Lower lobe of right lung (tissue), 2 donors: ENCODE results near the gene CCDC70. TPM values are rescaled to one million over a fixed set of nuclear protein-coding genes. Genes with fewer than 3 reads are reported as not detected.
A peak's percentile ranks its signal among the peaks of the same experiment; 100 is the strongest.

Source experiments
- ATAC-seq, 2 donors: fragments of 200-7000 bp; cut with Tn5 transposase; one replicate each; pipeline ENCODE4 v1.9.1; 2020 to 2022; ENCODE audit warnings: mild to moderate bottlenecking in 2 of 2, moderate library complexity in 2 of 2
- DNase-seq: peaks from one replicate; pipeline ENCODE4 v3.0.0-alpha.2; 2020
- H3K27ac ChIP-seq: fragments of 200-600 bp; one replicate; pipeline ENCODE4 v1.8.0; 2022
- H3K27me3 ChIP-seq: fragments of 200-600 bp; one replicate; pipeline ENCODE4 v1.8.0; 2022; ENCODE audit warnings: low read depth
- H3K36me3 ChIP-seq: fragments of 200-600 bp; one replicate; pipeline ENCODE4 v1.8.0; 2022; ENCODE audit warnings: mild to moderate bottlenecking
- H3K4me1 ChIP-seq: fragments of 200-600 bp; one replicate; pipeline ENCODE4 v1.8.0; 2022
- H3K4me3 ChIP-seq: fragments of 200-600 bp; one replicate; pipeline ENCODE4 v1.8.0; 2022; ENCODE audit warnings: mild to moderate bottlenecking
- H3K9me3 ChIP-seq: fragments of 200-600 bp; one replicate; pipeline ENCODE4 v1.8.0; 2022
- intact Hi-C: fragments of 100-400 bp; cut with DNase I; formaldehyde crosslinking; loops from one replicate; pipeline ENCODE4 v1.11.0; 2022
- total RNA-seq: library from RNA; stranded (reverse); fragmentation: NEBNext Ultra II Directional; extraction: Animal tissue kit (Norgen Biotek cat#: 25700); gene quantifications from one replicate; pipeline ENCODE4 v1.2.1, GENCODE V29; 2021
- TF ChIP-seq, protein P1 (sequence below): fragments of 200-600 bp; IDR thresholded peaks from one replicate; pipeline ENCODE4 v1.8.0; 2022; ENCODE audit warnings: antibody characterized with exemption, mild to moderate bottlenecking
- donor health status: DM: no; HTN: yes; CAD: no; lungs with severe emphysema.

CCDC70 gene
- total RNA-seq, 1 donor from 2014 or later = not detected

DNA sequence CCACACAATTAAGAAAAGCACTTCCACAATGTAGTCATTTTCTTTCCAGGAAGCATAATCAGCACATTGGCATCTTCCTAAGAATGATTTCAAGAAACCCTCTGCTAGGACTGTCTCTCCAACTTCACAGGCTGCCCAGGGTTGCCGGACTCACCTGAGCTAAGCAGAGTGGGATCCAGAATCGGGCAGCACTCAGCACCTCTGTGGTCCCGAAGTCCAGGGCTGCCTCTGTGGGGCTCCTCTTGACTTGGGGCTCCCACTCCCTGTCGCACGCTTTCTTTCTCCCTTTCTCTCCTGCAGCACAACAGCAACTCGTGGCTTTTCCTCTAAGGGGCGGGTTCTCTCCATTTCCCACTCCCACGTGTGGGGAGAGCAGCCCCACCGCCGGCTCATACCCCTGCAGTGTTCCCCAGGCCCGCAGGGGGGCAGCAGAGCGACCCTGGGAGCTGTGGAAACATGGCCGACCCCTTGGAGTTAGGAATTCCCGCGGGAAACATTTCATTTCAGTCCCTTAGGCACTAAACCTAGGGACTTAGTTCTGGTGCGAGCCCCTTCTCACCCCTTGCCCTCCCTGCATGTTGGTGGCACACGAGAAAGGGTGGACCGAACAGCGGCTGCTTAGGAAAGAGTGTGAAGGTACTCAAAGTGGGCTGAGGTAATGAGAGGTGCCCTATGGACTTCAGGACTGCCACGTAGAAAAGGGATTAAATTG lies 16.8 kb upstream of the CCDC70 start, which contains the start of gene TMEM272:
Gene TMEM272 (minus strand): TSS at position 316 of the 712 bp plus-strand sequence. CDS start 6,647 bp downstream, outside the sequence.
- peak; percentile 86 to 92 for ATAC-seq
- no peak within 1 kb of the TSS for H3K27ac ChIP-seq
- DNase-seq = peak; percentile 64
- intact Hi-C loops = no loop called here
- TF ChIP-seq, protein P1, sequence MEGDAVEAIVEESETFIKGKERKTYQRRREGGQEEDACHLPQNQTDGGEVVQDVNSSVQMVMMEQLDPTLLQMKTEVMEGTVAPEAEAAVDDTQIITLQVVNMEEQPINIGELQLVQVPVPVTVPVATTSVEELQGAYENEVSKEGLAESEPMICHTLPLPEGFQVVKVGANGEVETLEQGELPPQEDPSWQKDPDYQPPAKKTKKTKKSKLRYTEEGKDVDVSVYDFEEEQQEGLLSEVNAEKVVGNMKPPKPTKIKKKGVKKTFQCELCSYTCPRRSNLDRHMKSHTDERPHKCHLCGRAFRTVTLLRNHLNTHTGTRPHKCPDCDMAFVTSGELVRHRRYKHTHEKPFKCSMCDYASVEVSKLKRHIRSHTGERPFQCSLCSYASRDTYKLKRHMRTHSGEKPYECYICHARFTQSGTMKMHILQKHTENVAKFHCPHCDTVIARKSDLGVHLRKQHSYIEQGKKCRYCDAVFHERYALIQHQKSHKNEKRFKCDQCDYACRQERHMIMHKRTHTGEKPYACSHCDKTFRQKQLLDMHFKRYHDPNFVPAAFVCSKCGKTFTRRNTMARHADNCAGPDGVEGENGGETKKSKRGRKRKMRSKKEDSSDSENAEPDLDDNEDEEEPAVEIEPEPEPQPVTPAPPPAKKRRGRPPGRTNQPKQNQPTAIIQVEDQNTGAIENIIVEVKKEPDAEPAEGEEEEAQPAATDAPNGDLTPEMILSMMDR = peak; percentile 85
- H3K36me3 ChIP-seq = no peaks in the 10 kb centered on the region
- H3K9me3 ChIP-seq = no peaks in the 10 kb centered on the region
- H3K27me3 ChIP-seq = no peaks in the 10 kb centered on the region
- peak within 1 kb of the TSS; percentile 15 for H3K4me3 ChIP-seq
- peaks cover 5% of the 10 kb centered on the region for H3K4me1 ChIP-seq

DNA sequence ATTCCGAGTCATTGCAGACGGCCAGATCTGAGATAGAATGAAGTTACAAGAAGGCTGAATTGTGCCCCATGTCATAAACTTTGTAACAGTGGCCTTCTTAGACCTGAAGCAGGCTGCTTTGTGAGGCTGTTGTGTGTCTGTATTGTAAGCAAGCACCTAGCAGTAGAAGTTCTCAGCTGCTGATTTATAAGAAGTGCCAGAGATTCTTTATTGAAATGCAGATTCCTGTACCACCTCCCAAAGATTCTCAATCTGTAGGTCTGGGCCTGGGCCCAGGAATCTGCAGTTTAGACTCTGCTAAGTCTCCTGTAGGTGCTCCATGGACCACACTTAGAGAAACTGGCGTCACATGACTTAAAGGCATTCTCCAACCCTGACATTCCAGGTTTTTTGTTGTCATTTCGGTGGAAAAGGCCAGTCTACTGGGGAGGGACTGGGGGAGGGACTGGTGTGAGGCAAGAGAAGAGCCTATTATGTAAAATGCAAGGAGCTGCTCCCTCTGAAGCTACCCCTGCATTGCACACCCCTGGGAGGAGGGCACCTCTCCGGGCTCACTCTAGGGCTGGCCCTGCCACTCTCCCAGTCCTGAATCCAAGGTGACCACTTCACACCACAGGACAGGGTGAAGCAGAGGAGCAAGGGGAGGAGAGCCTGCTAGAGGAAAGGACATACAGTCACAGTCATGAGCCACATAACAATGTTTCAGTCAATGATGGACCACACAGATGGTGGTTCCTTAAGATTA lies 16.0 kb upstream of the CCDC70 start:
- TF ChIP-seq, protein P1 = no peak
- Histone ChIP-seq H3K27ac (no peak overlapping the region), H3K36me3 (no peaks in the 10 kb centered on the region), H3K4me1 (peaks cover 5% of the 10 kb centered on the region), H3K4me3 (no peak overlapping the region), H3K27me3 (no peaks in the 10 kb centered on the region), H3K9me3 (no peaks in the 10 kb centered on the region)
- ATAC-seq (no peak), DNase-seq (no peak)
- intact Hi-C loops = no loop called here

DNA sequence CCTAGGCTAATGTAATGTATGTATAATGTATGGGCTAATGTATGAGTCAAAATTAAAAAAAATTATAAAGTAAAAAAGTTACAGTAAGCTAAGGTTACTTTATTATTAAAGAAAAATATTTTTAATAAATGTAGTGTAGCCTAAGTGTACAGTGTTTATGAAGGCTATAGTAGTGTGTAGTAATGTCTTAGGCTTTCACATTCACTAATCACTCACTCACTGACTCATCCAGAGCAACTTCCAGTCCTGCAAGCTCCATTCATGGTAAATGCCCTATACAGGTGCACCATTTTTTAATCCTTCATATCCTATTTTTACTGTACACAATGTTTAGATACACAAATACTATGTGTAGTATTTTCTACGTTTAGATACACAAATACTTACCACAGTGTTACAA lies 15.0 kb upstream of the CCDC70 start:
- Histone ChIP-seq H3K27me3 (no peaks in the 10 kb centered on the region), H3K9me3 (no peaks in the 10 kb centered on the region), H3K36me3 (no peaks in the 10 kb centered on the region), H3K27ac (no peak overlapping the region), H3K4me3 (no peak overlapping the region), H3K4me1 (peaks cover 5% of the 10 kb centered on the region)
- DNase-seq = no peak
- ATAC-seq = no peak
- intact Hi-C loops = no loop called here
- TF ChIP-seq, protein P1 = no peak

DNA sequence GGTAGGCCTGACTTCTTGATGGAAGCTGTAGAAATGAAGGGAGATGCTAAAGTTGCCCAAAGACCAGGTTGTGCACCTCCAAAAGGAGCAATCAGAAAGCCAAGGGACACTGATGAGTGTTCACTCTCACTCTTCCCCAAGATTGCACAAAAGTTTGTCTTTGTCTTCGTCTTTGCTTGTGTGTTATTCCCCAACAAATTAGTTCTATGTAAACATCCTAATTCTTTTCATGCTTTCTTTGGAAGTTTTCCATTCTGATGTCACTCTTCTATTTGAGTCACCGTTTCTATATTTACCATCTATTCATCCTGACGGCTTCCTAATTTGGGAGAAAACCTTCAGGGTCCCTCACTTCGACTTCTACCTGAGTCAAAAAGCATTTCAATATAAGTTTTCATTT lies 13.1 kb upstream of the CCDC70 start:
- ATAC-seq (no peak), DNase-seq (no peak)
- H3K27me3 ChIP-seq = no peaks in the 10 kb centered on the region
- H3K36me3 ChIP-seq = no peaks in the 10 kb centered on the region
- H3K4me1 ChIP-seq = peaks cover 5% of the 10 kb centered on the region
- H3K27ac ChIP-seq = no peak overlapping the region
- no peaks in the 10 kb centered on the region for H3K9me3 ChIP-seq
- no peak overlapping the region for H3K4me3 ChIP-seq
- intact Hi-C loops = no loop called here
- TF ChIP-seq, protein P1 = no peak

DNA sequence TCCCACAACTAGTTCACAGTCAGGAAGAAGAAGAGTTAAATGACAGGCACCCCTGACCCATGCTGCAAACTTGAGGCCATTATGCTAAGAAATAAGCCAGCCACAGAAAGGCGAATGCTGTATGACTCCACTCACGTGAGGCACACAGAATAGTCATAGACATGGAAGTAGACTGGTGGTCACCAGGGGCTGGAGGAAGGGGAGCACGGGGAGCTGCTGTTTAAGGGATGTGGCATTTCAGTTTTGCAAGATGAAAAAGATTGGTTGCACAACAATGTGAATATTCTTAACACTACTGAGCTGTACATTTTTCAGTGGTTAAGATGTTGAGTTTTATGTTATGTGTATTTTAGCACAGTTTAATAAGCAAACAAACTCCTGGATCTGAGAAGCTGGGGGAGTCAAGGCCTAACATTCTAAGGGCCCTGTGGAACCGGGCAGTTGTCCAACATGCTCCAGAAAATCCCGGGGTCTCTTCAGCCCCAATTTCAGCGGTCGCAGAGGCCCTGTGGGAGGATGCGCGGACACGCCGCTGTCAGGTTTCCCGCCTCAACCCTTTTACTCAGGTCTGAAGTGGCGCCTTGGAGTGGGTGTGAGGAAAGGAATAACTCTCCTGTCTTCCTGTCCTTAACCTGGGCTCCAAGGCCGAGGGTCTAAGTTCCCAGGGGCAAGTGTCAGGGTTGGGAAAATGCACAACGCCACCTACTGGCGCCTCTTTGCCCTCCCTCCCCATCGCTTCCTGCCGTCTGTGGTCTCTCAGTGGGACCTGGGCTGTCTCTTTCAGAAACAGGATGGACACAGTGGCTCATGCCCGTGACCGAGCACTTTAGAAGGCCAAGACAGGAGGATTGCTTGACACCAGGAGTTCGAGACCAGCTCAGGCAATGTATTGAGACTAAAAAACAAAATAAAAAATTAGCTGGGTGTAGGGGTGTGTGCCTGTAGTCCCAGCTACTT lies 12.3 kb upstream of the CCDC70 start:
- Histone ChIP-seq H3K36me3 (no peaks in the 10 kb centered on the region), H3K4me1 (peaks cover 5% of the 10 kb centered on the region), H3K27ac (no peak overlapping the region), H3K27me3 (no peaks in the 10 kb centered on the region), H3K4me3 (no peak overlapping the region), H3K9me3 (no peaks in the 10 kb centered on the region)
- DNase-seq = peak; percentile 61
- intact Hi-C loops = no loop called here
- TF ChIP-seq, protein P1 = peak; percentile 63
- ATAC-seq = peak; percentile 58 to 75
